Neural crest cell (in vitro differentiated cells): ENCODE results near the gene AGTPBP1. TPM values are rescaled to one million over a fixed set of nuclear protein-coding genes. Genes with fewer than 3 reads are reported as not detected.

Experiments used
- DNase-seq: peaks from one replicate; pipeline ENCODE4 v3.0.0; 2021; ENCODE audit warnings: low read depth, mixed read lengths, low spot score
- H3K27ac Mint-ChIP-seq: one replicate; pipeline ENCODE4 v1.8.0; 2021; ENCODE audit warnings: mild to moderate bottlenecking, mixed read lengths; ENCODE audit not compliant: unreplicated experiment
- H3K27me3 Mint-ChIP-seq: 2 replicates; pipeline ENCODE4 v1.8.0; 2021; ENCODE audit warnings: low read depth, mild to moderate bottlenecking, mixed read lengths
- H3K36me3 Mint-ChIP-seq: 2 replicates; pipeline ENCODE4 v1.8.0; 2021; ENCODE audit warnings: low read depth, mild to moderate bottlenecking, mixed read lengths
- H3K4me1 Mint-ChIP-seq: 2 replicates; pipeline ENCODE4 v1.8.0; 2021; ENCODE audit warnings: mixed read lengths
- H3K4me3 Mint-ChIP-seq: one replicate; pipeline ENCODE4 v1.8.0; 2021; ENCODE audit warnings: mild to moderate bottlenecking, mixed read lengths
- H3K9me3 Mint-ChIP-seq: 2 replicates; pipeline ENCODE4 v1.8.0; 2021; ENCODE audit warnings: mixed read lengths
- CTCF ChIP-seq: fragments of 200-600 bp; sonication (generic); conservative IDR thresholded peaks from 2 replicates; pipeline ENCODE4 v1.5.0; 2021; ENCODE audit warnings: antibody characterized with exemption, mild to moderate bottlenecking
- total RNA-seq: library from RNA; stranded (reverse); gene quantifications from 2 replicates; pipeline ENCODE4 v1.2.1, GENCODE V29; 2021

Gene AGTPBP1
- total RNA-seq, 1 donor from 2014 or later = 43.0 TPM

GRCh38 chr9:85740787-85741094, 1.0 kb downstream of the AGTPBP1 start:
- no peak for TF ChIP-seq CTCF
- no peaks in the 10 kb centered on the region for H3K27me3 Mint-ChIP-seq
- peaks cover 28% of the 10 kb centered on the region for H3K4me1 Mint-ChIP-seq
- no peak for DNase-seq
- no peaks in the 10 kb centered on the region for H3K36me3 Mint-ChIP-seq
- H3K27ac Mint-ChIP-seq = peak overlapping the region; percentile 93
- H3K9me3 Mint-ChIP-seq = no peaks in the 10 kb centered on the region
- peak overlapping the region; percentile 94 for H3K4me3 Mint-ChIP-seq

GRCh38 chr9:85738509-85738908, 3.2 kb downstream of the AGTPBP1 start:
- TF ChIP-seq CTCF = no peak
- Mint-ChIP-seq H3K9me3 (peaks cover 3% of the 10 kb centered on the region), H3K27me3 (no peaks in the 10 kb centered on the region), H3K27ac (no peak overlapping the region), H3K4me1 (peaks cover 31% of the 10 kb centered on the region), H3K4me3 (peak overlapping the region; percentile 78), H3K36me3 (peaks cover 3% of the 10 kb centered on the region)
- DNase-seq = no peak

- peaks cover 25% of the 10 kb centered on the region for H3K4me1 Mint-ChIP-seq
- TF ChIP-seq CTCF = no peak
- H3K4me3 Mint-ChIP-seq = peak overlapping the region; percentile 9
- peaks cover 5% of the 10 kb centered on the region for H3K9me3 Mint-ChIP-seq
- peaks cover 7% of the 10 kb centered on the region for H3K36me3 Mint-ChIP-seq
- no peak for DNase-seq
- no peak overlapping the region for H3K27ac Mint-ChIP-seq
- no peaks in the 10 kb centered on the region for H3K27me3 Mint-ChIP-seq
These were observed 4.1 kb downstream of the AGTPBP1 start for GRCh38 chr9:85737671-85738070.

- Mint-ChIP-seq H3K36me3 (peaks cover 10% of the 10 kb centered on the region), H3K27me3 (no peaks in the 10 kb centered on the region), H3K27ac (no peak overlapping the region), H3K4me1 (peaks cover 8% of the 10 kb centered on the region), H3K4me3 (no peak overlapping the region), H3K9me3 (peaks cover 7% of the 10 kb centered on the region)
- no peak for DNase-seq
- TF ChIP-seq CTCF = no peak
These were observed 10.7 kb downstream of the AGTPBP1 start for GRCh38 chr9:85730916-85731630.

- no peak overlapping the region for H3K27ac Mint-ChIP-seq
- H3K4me1 Mint-ChIP-seq = peaks cover 10% of the 10 kb centered on the region
These were observed 11.9 kb downstream of the AGTPBP1 start for GRCh38 chr9:85729882-85730281.

More at GRCh38 chr9:85729882-85730281, 11.9 kb downstream of the AGTPBP1 start:
- TF ChIP-seq CTCF = no peak
- Mint-ChIP-seq H3K36me3 (peaks cover 12% of the 10 kb centered on the region), H3K9me3 (peaks cover 7% of the 10 kb centered on the region), H3K27me3 (no peaks in the 10 kb centered on the region), H3K4me3 (no peak overlapping the region)
- DNase-seq = no peak
